Measurements from ENCODE around the gene KNTC1. TPM values are rescaled to one million over a fixed set of nuclear protein-coding genes. Genes with fewer than 3 reads are reported as not detected.

The KNTC1 gene
- total RNA-seq, 2 donors from 2014 or later = 86.7 to 115 TPM

- Mint-ChIP-seq H3K4me1 (no peaks in the 10 kb centered on the region), H3K9me3 (no peaks in the 10 kb centered on the region), H3K27me3 (ENCODE audit: insufficient read depth) (no peaks in the 10 kb centered on the region), H3K36me3 (ENCODE audit: low read depth) (peaks cover 50% of the 10 kb centered on the region), H3K4me3 (no peak overlapping the region), H3K27ac (no peak overlapping the region)
- no peaks in the 10 kb centered on the region for H3K9me3 ChIP-seq (ENCODE audit: control insufficient read depth, low read length)
- H3K4me3 ChIP-seq (ENCODE audit: low read length) = no peak overlapping the region
- H3K4me1 ChIP-seq (ENCODE audit: control insufficient read depth, insufficient read depth, low read length) = no peaks in the 10 kb centered on the region
- no peak for TF ChIP-seq CTCF (conservative IDR thresholded peaks at IDR 0.05)
- peaks cover 58% of the 10 kb centered on the region for H3K36me3 ChIP-seq (ENCODE audit: control insufficient read depth, insufficient read depth, low read length)
- 93% methylated on average over 1 of the region's 1 CpG; no CpG with 5 or more reads in 1 of the 2 experiments for WGBS, 2 experiments (ENCODE audit: insufficient coverage in 1 of 2, insufficient read length in 1 of 2)
- no peaks in the 10 kb centered on the region for H3K27me3 ChIP-seq (ENCODE audit: control insufficient read depth, insufficient read depth, low read length, poor library complexity, severe bottlenecking)
- DNase-seq = no peak
- H3K9ac ChIP-seq (ENCODE audit: extremely low read depth, low read length, poor library complexity, severe bottlenecking) = no peak overlapping the region
- H3K27ac ChIP-seq (ENCODE audit: low read depth, low read length) = no peak overlapping the region
Measured at GRCh38 chr12:122593910-122594309, 66.9 kb downstream of the KNTC1 start.

GRCh38 chr12:122596838-122597237 lies 69.8 kb downstream of the KNTC1 start:
- no peak overlapping the region for H3K27ac Mint-ChIP-seq

GRCh38 chr12:122602456-122602855 lies 75.4 kb downstream of the KNTC1 start:
- no peak for DNase-seq
- Histone ChIP-seq H3K9me3 (ENCODE audit: control insufficient read depth, low read length) (no peaks in the 10 kb centered on the region), H3K9ac (ENCODE audit: extremely low read depth, low read length, poor library complexity, severe bottlenecking) (no peak overlapping the region), H3K4me3 (ENCODE audit: low read length) (no peak overlapping the region), H3K27me3 (ENCODE audit: control insufficient read depth, insufficient read depth, low read length, poor library complexity, severe bottlenecking) (no peaks in the 10 kb centered on the region), H3K36me3 (ENCODE audit: control insufficient read depth, insufficient read depth, low read length) (peaks cover 65% of the 10 kb centered on the region), H3K4me1 (ENCODE audit: control insufficient read depth, insufficient read depth, low read length) (no peaks in the 10 kb centered on the region), H3K27ac (ENCODE audit: low read depth, low read length) (no peak overlapping the region)
- Mint-ChIP-seq H3K4me1 (no peaks in the 10 kb centered on the region), H3K9me3 (no peaks in the 10 kb centered on the region), H3K27ac (no peak overlapping the region), H3K4me3 (no peak overlapping the region), H3K36me3 (ENCODE audit: low read depth) (peaks cover 50% of the 10 kb centered on the region), H3K27me3 (ENCODE audit: insufficient read depth) (no peaks in the 10 kb centered on the region)
- 100% methylated on average over 2 of the region's 2 CpGs; no CpG with 5 or more reads in 1 of the 2 experiments for WGBS, 2 experiments (ENCODE audit: insufficient coverage in 1 of 2, insufficient read length in 1 of 2)
- TF ChIP-seq CTCF (conservative IDR thresholded peaks at IDR 0.05) = no peak

More at GRCh38 chr12:122596838-122597237, 69.8 kb downstream of the KNTC1 start:
- Histone ChIP-seq H3K9me3 (ENCODE audit: control insufficient read depth, low read length) (no peaks in the 10 kb centered on the region), H3K4me3 (ENCODE audit: low read length) (no peak overlapping the region), H3K27ac (ENCODE audit: low read depth, low read length) (no peak overlapping the region), H3K27me3 (ENCODE audit: control insufficient read depth, insufficient read depth, low read length, poor library complexity, severe bottlenecking) (no peaks in the 10 kb centered on the region), H3K36me3 (ENCODE audit: control insufficient read depth, insufficient read depth, low read length) (peaks cover 57% of the 10 kb centered on the region), H3K4me1 (ENCODE audit: control insufficient read depth, insufficient read depth, low read length) (no peaks in the 10 kb centered on the region), H3K9ac (ENCODE audit: extremely low read depth, low read length, poor library complexity, severe bottlenecking) (no peak overlapping the region)
- peaks cover 46% of the 10 kb centered on the region for H3K36me3 Mint-ChIP-seq (ENCODE audit: low read depth)
- H3K4me1 Mint-ChIP-seq = no peaks in the 10 kb centered on the region
- no peak overlapping the region for H3K4me3 Mint-ChIP-seq
- TF ChIP-seq CTCF (conservative IDR thresholded peaks at IDR 0.05) = no peak
- no peaks in the 10 kb centered on the region for H3K27me3 Mint-ChIP-seq (ENCODE audit: insufficient read depth)
- no peak for DNase-seq
- H3K9me3 Mint-ChIP-seq = no peaks in the 10 kb centered on the region
